SK-N-SH (cell line): Measurements from ENCODE around the gene RNF157. TPM values are rescaled to one million over a fixed set of nuclear protein-coding genes. Genes with fewer than 3 reads are reported as not detected.

Experiments
- CTCF ChIA-PET: fragments of 300-600, 350-600 bp; formaldehyde crosslinking; extraction: SDS; loops from one replicate; lab custom pipeline; 2021; lab: Yijun Ruan, JAX
- POLR2A ChIA-PET: fragments of 350-600 bp; sonication (Branson Sonifier 250); formaldehyde crosslinking; extraction: SDS; loops from one replicate; lab custom pipeline; 2020; ENCODE audit warnings: antibody characterized with exemption, inconsistent platforms; lab: Yijun Ruan, JAX
- DNase-seq: peaks from one replicate; pipeline ENCODE4 v3.0.0; 2012
- H2AFZ ChIP-seq: fragments of 200-600 bp; sonication (generic); 2 replicates; pipeline ENCODE4 v1.8.1; 2016; ENCODE audit warnings: antibody characterized with exemption, mild to moderate bottlenecking, low read depth
- H3F3A ChIP-seq: fragments of 200-600 bp; sonication (generic); replicated peaks from 2 replicates; pipeline ENCODE3; 2016; ENCODE audit warnings: antibody characterized with exemption, mild to moderate bottlenecking; ENCODE audit not compliant: insufficient read depth
- H3K27ac ChIP-seq, 2 experiments: fragments of 200-500 bp in 1 of 2; fragments of 200-600 bp in 1 of 2; sonication (Bioruptor generic) in 1 of 2; sonication (generic), shearing (Covaris generic) in 1 of 2; 2 replicates each; pipeline versions ENCODE4 v1.5.1 to v1.6.1; 2014 to 2016; ENCODE audit warnings: low read depth in 2 of 2, inconsistent platforms in 1 of 2, low read length in 1 of 2, mild to moderate bottlenecking in 1 of 2, mixed read lengths in 1 of 2
- H3K27me3 ChIP-seq: fragments of 200-600 bp; sonication (generic), shearing (Covaris generic); 2 replicates; pipeline ENCODE4 v1.6.1; 2016; ENCODE audit warnings: mixed run types; ENCODE audit not compliant: insufficient read depth
- H3K36me3 ChIP-seq, 2 experiments: fragments of 200-500 bp in 1 of 2; fragments of 200-600 bp in 1 of 2; sonication (Bioruptor generic) in 1 of 2; sonication (generic) in 1 of 2; replicated peaks in 1 of 2; 2 replicates each; pipeline versions ENCODE3 to v1.5.1; 2014 to 2016; ENCODE audit warnings: low read length in 1 of 2, mild to moderate bottlenecking in 1 of 2; ENCODE audit not compliant: insufficient read depth in 2 of 2, control insufficient read depth in 1 of 2
- H3K4me1 ChIP-seq, 2 experiments: fragments of 200-500 bp in 1 of 2; fragments of 200-600 bp in 1 of 2; sonication (Bioruptor generic) in 1 of 2; sonication (generic), shearing (Covaris generic) in 1 of 2; 2 replicates each; pipeline versions ENCODE4 v1.5.1 to v1.6.1; 2014 to 2016; ENCODE audit warnings: low read depth in 1 of 2, low read length in 1 of 2, mixed run types in 1 of 2; ENCODE audit not compliant: insufficient read depth in 2 of 2, control insufficient read depth in 1 of 2
- H3K4me2 ChIP-seq: fragments of 200-600 bp; sonication (generic), shearing (Covaris generic); 2 replicates; pipeline ENCODE4 v1.6.1; 2017; ENCODE audit warnings: mixed run types
- H3K4me3 ChIP-seq, 2 experiments: fragments of 200-500 bp in 1 of 2; fragments of 200-600 bp in 1 of 2; sonication (Bioruptor generic) in 1 of 2; sonication (generic), shearing (Covaris generic) in 1 of 2; 2 replicates each; pipeline versions ENCODE4 v1.5.1 to v1.8.1; 2014 to 2016; ENCODE audit warnings: low read depth in 2 of 2, inconsistent platforms in 1 of 2, low read length in 1 of 2, mild to moderate bottlenecking in 1 of 2, mixed read lengths in 1 of 2, moderate library complexity in 1 of 2
- H3K79me2 ChIP-seq: fragments of 200-600 bp; sonication (generic); 2 replicates; pipeline ENCODE4 v1.8.1; 2017; ENCODE audit warnings: mild to moderate bottlenecking; ENCODE audit not compliant: insufficient read depth
- H3K9ac ChIP-seq: fragments of 200-600 bp; sonication (generic); 2 replicates; pipeline ENCODE4 v1.6.1; 2017; ENCODE audit warnings: mixed run types
- H3K9me2 ChIP-seq: fragments of 200-600 bp; sonication (generic); 2 replicates; pipeline ENCODE4 v1.6.1; 2017; ENCODE audit warnings: mixed run types
- H3K9me3 ChIP-seq: fragments of 200-600 bp; sonication (generic); 2 replicates; pipeline ENCODE4 v1.6.1; 2017; ENCODE audit warnings: mixed run types, mild to moderate bottlenecking, moderate library complexity
- H4K20me1 ChIP-seq: fragments of 200-600 bp; sonication (generic); 2 replicates; pipeline ENCODE4 v1.6.1; 2017; ENCODE audit warnings: mild to moderate bottlenecking, mixed run types; ENCODE audit not compliant: insufficient read depth
- ELF1 ChIP-seq: IDR thresholded peaks from 2 replicates; pipeline ENCODE4 v1.4.0; 2012
- EP300 ChIP-seq, 2 experiments: IDR thresholded peaks; 2 replicates each; pipeline versions ENCODE4 v1.4.0 to v1.6.1; 2012; ENCODE audit warnings: borderline replicate concordance in 1 of 2, low read depth in 1 of 2, low read length in 1 of 2
- FOXJ3 ChIP-seq: sonication (generic); formaldehyde crosslinking; IDR thresholded peaks from 2 replicates; pipeline ENCODE4 v1.5.1; 2020; ENCODE audit warnings: mild to moderate bottlenecking, missing genetic modification reagents
- GABPA ChIP-seq: IDR thresholded peaks from 2 replicates; pipeline ENCODE4 v1.4.0; 2012; ENCODE audit warnings: low read depth, mild to moderate bottlenecking
- IRF3 ChIP-seq: fragments of 150-350 bp; IDR thresholded peaks from 2 replicates; pipeline ENCODE4 v1.6.1; 2016; ENCODE audit warnings: mild to moderate bottlenecking, low read depth, low read length
- MAX ChIP-seq: IDR thresholded peaks from 2 replicates; pipeline ENCODE4 v1.4.0; 2012; ENCODE audit warnings: low read depth
- NFIC ChIP-seq: IDR thresholded peaks from 2 replicates; pipeline ENCODE4 v1.4.0; 2012; ENCODE audit warnings: borderline replicate concordance
- NRF1 ChIP-seq: IDR thresholded peaks from 2 replicates; pipeline ENCODE4 v1.6.1; 2012; ENCODE audit warnings: low read depth, mild to moderate bottlenecking, low read length
- POLR2AphosphoS5 ChIP-seq: IDR thresholded peaks from 2 replicates; pipeline ENCODE4 v1.6.1; 2012; ENCODE audit warnings: low read depth, low read length
- RAD21 ChIP-seq: IDR thresholded peaks from 2 replicates; pipeline ENCODE4 v1.6.1; 2012; ENCODE audit warnings: mild to moderate bottlenecking, low read length
- RFX5 ChIP-seq: IDR thresholded peaks from 2 replicates; pipeline ENCODE4 v1.6.1; 2012; ENCODE audit warnings: mild to moderate bottlenecking, improper control_type of control experiment, low read length
- SMC3 ChIP-seq: IDR thresholded peaks from 2 replicates; pipeline ENCODE4 v1.6.1; 2012; ENCODE audit warnings: low read depth, low read length, improper control_type of control experiment
- TAF1 ChIP-seq: IDR thresholded peaks from 2 replicates; pipeline ENCODE4 v1.6.1; 2012; ENCODE audit warnings: low read depth, mild to moderate bottlenecking, low read length, moderate library complexity, borderline replicate concordance
- USF1 ChIP-seq: IDR thresholded peaks from 2 replicates; pipeline ENCODE4 v1.4.0; 2012; ENCODE audit warnings: low read depth, borderline replicate concordance
- USF2 ChIP-seq: fragments of 150-350 bp; IDR thresholded peaks from 2 replicates; pipeline ENCODE4 v1.6.1; 2017; ENCODE audit warnings: antibody characterized with exemption, low read length, low read depth, borderline replicate concordance
- ZBTB33 ChIP-seq: IDR thresholded peaks from 2 replicates; pipeline ENCODE4 v1.4.0; 2012; ENCODE audit warnings: low read depth, borderline replicate concordance
- WGBS: methylation state at CpG from one replicate; pipeline ENCODE4 v1.1.6; 2017; ENCODE audit warnings: low lambda C conversion rate; 5-methylcytosine and 5-hydroxymethylcytosine counted together
- polyA plus RNA-seq, 3 experiments: library from polyadenylated mRNA; depleted of rRNA; stranded (reverse); fragments of >200 nt; gene quantifications; 2 replicates each; pipeline ENCODE4 v1.2.3, GENCODE V29; 2012

Gene RNF157
- polyA plus RNA-seq, 1 of the 3 experiments (the other 2 are of a cell fraction), result 5.2 TPM

- CTCF ChIA-PET, result interaction anchor here (1.0 to 8.4 kb wide), 3 partner anchors 28 to 147 kb away, joined by 3 to 55 read pairs (median 3); no protein-coding TSS in a partner anchor
- POLR2A ChIA-PET, result no interaction called here
- no peak overlapping the region for H3K4me2 ChIP-seq
Observed at GRCh38 chr17:76251478-76252039, 11.3 kb upstream of the RNF157 start.

GRCh38 chr17:76250141-76250540, 9.8 kb upstream of the RNF157 start:
- Histone ChIP-seq H3K9ac (no peak overlapping the region), H3K27ac (no peak overlapping the region), H3K4me1 (no peaks in the 10 kb centered on the region; a peak in 1 of 4 replicates), H3K79me2 (no peaks in the 10 kb centered on the region), H2AFZ (no peak overlapping the region), H3K36me3 (no peaks in the 10 kb centered on the region), H4K20me1 (no peaks in the 10 kb centered on the region), H3K27me3 (no peaks in the 10 kb centered on the region), H3K9me2 (no peaks in the 10 kb centered on the region), H3K4me2 (no peak overlapping the region), H3K4me3 (no peak overlapping the region), H3F3A (no peaks in the 10 kb centered on the region), H3K9me3 (no peaks in the 10 kb centered on the region)
- CTCF ChIA-PET, result interaction anchor here (1.2 to 8.4 kb wide), 3 partner anchors 9 to 29 kb away, joined by 4 to 55 read pairs (median 5); no protein-coding TSS in a partner anchor
- no peak for DNase-seq
- POLR2A ChIA-PET, result no interaction called here
- 67% methylated on average over 6 of the region's 6 CpGs for WGBS
- TF ChIP-seq IRF3 (no peak), POLR2AphosphoS5 (no peak), ZBTB33 (no peak), USF1 (no peak), ELF1 (no peak), EP300 (IDR thresholded peaks at IDR 0.05; ENCODE audit: borderline replicate concordance in 1 of 2, low read depth in 1 of 2, low read length in 1 of 2) (no peak), RFX5 (no peak), NFIC (no peak), FOXJ3 (CRISPR knock-in tag) (no peak), MAX (no peak), NRF1 (no peak), SMC3 (no peak), USF2 (no peak), RAD21 (no peak)
- TF ChIP-seq, all 33 proteins: peak for 0

More at GRCh38 chr17:76251478-76252039, 11.3 kb upstream of the RNF157 start:
- H2AFZ ChIP-seq, result no peak overlapping the region
- no peak overlapping the region for H3K9ac ChIP-seq
- no peaks in the 10 kb centered on the region for H3K36me3 ChIP-seq
- no peaks in the 10 kb centered on the region for H4K20me1 ChIP-seq
- H3K4me3 ChIP-seq, result no peak overlapping the region
- H3K27me3 ChIP-seq, result no peaks in the 10 kb centered on the region
- no peaks in the 10 kb centered on the region for H3K9me2 ChIP-seq
- H3F3A ChIP-seq, result no peaks in the 10 kb centered on the region
- TF ChIP-seq GABPA (no peak), TAF1 (no peak), RAD21 (no peak), MAX (no peak), NRF1 (no peak)
- TF ChIP-seq, all 33 proteins: peak for 0
- no peaks in the 10 kb centered on the region; a peak in 1 of 4 replicates for H3K4me1 ChIP-seq
- no peaks in the 10 kb centered on the region for H3K79me2 ChIP-seq
- no peak for DNase-seq
- no peaks in the 10 kb centered on the region for H3K9me3 ChIP-seq
- H3K27ac ChIP-seq, result no peak overlapping the region
- 80% methylated on average over 8 of the region's 8 CpGs for WGBS
